Ovary (tissue), 3 donors: Measurements from ENCODE around the gene LIG4.
"Not testable (repeated sequence)": the region's sequence is repeated elsewhere in the genome, so short reads cannot be mapped to it uniquely, and the experiment has no call there.

Experiments used
- CTCF ChIP-seq, 3 donors: fragments of 450-650 bp in 2 of 3; fragments of 200-600 bp in 1 of 3; IDR thresholded peaks; one replicate each; pipeline versions ENCODE4 v1.5.1 to v1.8.0; 2016 to 2022; ENCODE audit warnings: antibody characterized with exemption in 3 of 3, mild to moderate bottlenecking in 1 of 3
- EP300 ChIP-seq: sonication (generic); formaldehyde crosslinking; IDR thresholded peaks from one replicate; pipeline ENCODE4 v1.6.1; 2017; ENCODE audit warnings: antibody characterized with exemption
- POLR2A ChIP-seq: fragments of 450-650 bp; IDR thresholded peaks from one replicate; pipeline ENCODE4 v1.6.1; 2017; ENCODE audit warnings: antibody characterized with exemption, mild to moderate bottlenecking, moderate library complexity
- donor health status: DM: no; HTN: no; CAD: no.

- not testable (repeated sequence) for TF ChIP-seq EP300; CTCF (IDR thresholded peaks at IDR 0.05); POLR2A
Measured at GRCh38 chr13:108217307-108218043, 2.1 kb upstream of the LIG4 start.
